Keratinocyte (primary cell): Measurements from ENCODE around the gene LGALS7B.

Experiments
- EZH2 ChIP-seq: IDR thresholded peaks from one replicate; pipeline ENCODE4 v1.6.1; 2012; ENCODE audit warnings: inconsistent platforms, mild to moderate bottlenecking, low read length, moderate library complexity
- TF ChIP-seq, protein P1 (sequence below), 3 experiments: IDR thresholded peaks in 1 of 3; conservative IDR thresholded peaks in 1 of 3; optimal IDR thresholded peaks in 1 of 3; 2 replicates in 2 of 3; 3 replicates in 1 of 3; pipeline versions ENCODE3 to v1.5.1; 2011; ENCODE audit warnings: low read length in 3 of 3, mild to moderate bottlenecking in 3 of 3, moderate library complexity in 2 of 3, control low read depth in 1 of 3, inconsistent platforms in 1 of 3; ENCODE audit not compliant: insufficient read depth in 2 of 3; ENCODE audit errors: extremely low read depth in 1 of 3

- TF ChIP-seq EZH2, result no peak
- TF ChIP-seq, protein P1, sequence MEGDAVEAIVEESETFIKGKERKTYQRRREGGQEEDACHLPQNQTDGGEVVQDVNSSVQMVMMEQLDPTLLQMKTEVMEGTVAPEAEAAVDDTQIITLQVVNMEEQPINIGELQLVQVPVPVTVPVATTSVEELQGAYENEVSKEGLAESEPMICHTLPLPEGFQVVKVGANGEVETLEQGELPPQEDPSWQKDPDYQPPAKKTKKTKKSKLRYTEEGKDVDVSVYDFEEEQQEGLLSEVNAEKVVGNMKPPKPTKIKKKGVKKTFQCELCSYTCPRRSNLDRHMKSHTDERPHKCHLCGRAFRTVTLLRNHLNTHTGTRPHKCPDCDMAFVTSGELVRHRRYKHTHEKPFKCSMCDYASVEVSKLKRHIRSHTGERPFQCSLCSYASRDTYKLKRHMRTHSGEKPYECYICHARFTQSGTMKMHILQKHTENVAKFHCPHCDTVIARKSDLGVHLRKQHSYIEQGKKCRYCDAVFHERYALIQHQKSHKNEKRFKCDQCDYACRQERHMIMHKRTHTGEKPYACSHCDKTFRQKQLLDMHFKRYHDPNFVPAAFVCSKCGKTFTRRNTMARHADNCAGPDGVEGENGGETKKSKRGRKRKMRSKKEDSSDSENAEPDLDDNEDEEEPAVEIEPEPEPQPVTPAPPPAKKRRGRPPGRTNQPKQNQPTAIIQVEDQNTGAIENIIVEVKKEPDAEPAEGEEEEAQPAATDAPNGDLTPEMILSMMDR (optimal IDR thresholded peaks at IDR 0.05 in 1 of 3, IDR thresholded peaks at IDR 0.05 in 1 of 3, conservative IDR thresholded peaks at IDR 0.05 in 1 of 3; ENCODE audit: extremely low read depth in 1 of 3, insufficient read depth in 2 of 3, low read length in 3 of 3), result no peak
Measured at GRCh38 chr19:38784224-38784623, 4.8 kb upstream of the LGALS7B start.
